Panc1 (cell line): Measurements from ENCODE around the gene ESYT2. TPM values are rescaled to one million over a fixed set of nuclear protein-coding genes. Genes with fewer than 3 reads are reported as not detected.

Source experiments
- ATAC-seq: fragments of 200-7000 bp; cut with Tn5 transposase; 2 replicates; pipeline ENCODE4 v1.9.1; 2020; ENCODE audit warnings: mild to moderate bottlenecking, moderate library complexity
- BruUV-seq: library from RNA; stranded (reverse); fragments of 400-500 nt; replicated peaks from 2 replicates; lab custom pipeline; 2021; lab: Mats Ljungman, UMichigan
- CTCF ChIA-PET: fragments of 300-600 bp; sonication (Branson Sonifier 250); formaldehyde crosslinking; loops from one replicate; lab custom pipeline; 2022; ENCODE audit warnings: antibody characterized with exemption; lab: Charles Lee
- POLR2A ChIA-PET: fragments of 300-600 bp; sonication (Branson Sonifier 250); formaldehyde crosslinking; loops from one replicate; lab custom pipeline; 2022; ENCODE audit warnings: antibody characterized with exemption; lab: Charles Lee
- DNase-seq: peaks from one replicate; pipeline ENCODE4 v3.0.0-alpha.2; 2010; ENCODE audit warnings: low read depth, low spot score
- H3K27ac ChIP-seq: 2 replicates; pipeline ENCODE4 v1.5.1; 2011; ENCODE audit warnings: mild to moderate bottlenecking, low read length, inconsistent platforms
- H3K27me3 ChIP-seq: fragments of 200-500 bp; sonication (Bioruptor generic); 2 replicates; pipeline ENCODE4 v1.6.0; 2014; ENCODE audit warnings: low read length, inconsistent platforms; ENCODE audit not compliant: control insufficient read depth, insufficient read depth
- H3K36me3 ChIP-seq: fragments of 200-500 bp; sonication (Bioruptor generic); 2 replicates; pipeline ENCODE4 v1.5.1; 2014; ENCODE audit warnings: inconsistent platforms, mild to moderate bottlenecking, low read length, moderate library complexity; ENCODE audit not compliant: control insufficient read depth, insufficient read depth
- H3K4me1 ChIP-seq: 2 replicates; pipeline ENCODE4 v1.5.1; 2011; ENCODE audit warnings: inconsistent platforms, mild to moderate bottlenecking, low read length, moderate library complexity; ENCODE audit not compliant: control insufficient read depth, insufficient read depth
- H3K4me3 ChIP-seq, 2 experiments: 2 replicates each; pipeline ENCODE4 v1.5.1; 2011 to 2012; ENCODE audit warnings: low read depth in 2 of 2, low read length in 2 of 2, mild to moderate bottlenecking in 2 of 2, inconsistent platforms in 1 of 2, moderate library complexity in 1 of 2
- H3K9me3 ChIP-seq: fragments of 200-500 bp; sonication (Bioruptor generic); 2 replicates; pipeline ENCODE4 v1.5.1; 2014; ENCODE audit warnings: low read depth, mild to moderate bottlenecking, inconsistent platforms, low read length, moderate library complexity; ENCODE audit not compliant: control insufficient read depth, insufficient read depth
- CTCF ChIP-seq: fragments of 450-650 bp; IDR thresholded peaks from 2 replicates; pipeline ENCODE4 v1.5.1; 2017; ENCODE audit warnings: mild to moderate bottlenecking
- POLR2AphosphoS5 ChIP-seq: IDR thresholded peaks from 2 replicates; pipeline ENCODE4 v1.6.1; 2012; ENCODE audit warnings: mild to moderate bottlenecking, low read depth, low read length, moderate library complexity
- REST ChIP-seq, 2 experiments: IDR thresholded peaks; 2 replicates each; pipeline ENCODE4 v1.6.1; 2011 to 2012; ENCODE audit warnings: low read depth in 2 of 2, control low read depth in 1 of 2, low read length in 1 of 2, mild to moderate bottlenecking in 1 of 2, moderate library complexity in 1 of 2; ENCODE audit not compliant: insufficient read depth in 1 of 2
- SIN3A ChIP-seq: IDR thresholded peaks from 2 replicates; pipeline ENCODE4 v1.6.1; 2012; ENCODE audit warnings: low read depth, mild to moderate bottlenecking, low read length, moderate library complexity, borderline replicate concordance; ENCODE audit not compliant: insufficient read depth
- TCF7L2 ChIP-seq: IDR thresholded peaks from 2 replicates; pipeline ENCODE4 v1.6.1; 2011; ENCODE audit warnings: mild to moderate bottlenecking, low read depth, low read length, inconsistent platforms
- in situ Hi-C: cut with HindIII; loops from 2 replicates; pipeline ENCODE4 v1.10.0; 2016; ENCODE audit warnings: low sequenced_read_pairs, low pct_unique_long_range_greater_than_20kb
- intact Hi-C: fragments of 100-400 bp; cut with micrococcal nuclease; formaldehyde crosslinking; loops from one replicate; pipeline ENCODE4 v1.10.0; 2022; ENCODE audit not compliant: unreplicated experiment
- total RNA-seq: library from RNA; stranded (reverse); gene quantifications from one replicate; pipeline ENCODE4 v1.2.1, GENCODE V29; 2021; ENCODE audit not compliant: unreplicated experiment

Gene ESYT2
- total RNA-seq, 1 experiment from 2014 or later: 92.7 TPM

- TF ChIP-seq SIN3A: no peak
- no peak for TF ChIP-seq CTCF
- no peak for TF ChIP-seq REST (IDR thresholded peaks at IDR 0.05; ENCODE audit: insufficient read depth in 1 of 2, low read depth in 2 of 2, low read length in 1 of 2)
- TF ChIP-seq POLR2AphosphoS5: no peak
- no peak for TF ChIP-seq TCF7L2
- ChIA-PET POLR2A (no interaction called here), CTCF (no interaction called here)
- no peak overlapping the region for H3K4me3 ChIP-seq
- H3K27me3 ChIP-seq: no peaks in the 10 kb centered on the region
- ATAC-seq (no peak), DNase-seq (no peak)
- no peak overlapping the region for H3K27ac ChIP-seq
- intact Hi-C loops (no loop called here), in situ Hi-C loops (no loop called here)
- no peaks in the 10 kb centered on the region for H3K9me3 ChIP-seq
- H3K36me3 ChIP-seq: peaks cover 49% of the 10 kb centered on the region
- H3K4me1 ChIP-seq: no peaks in the 10 kb centered on the region
- BruUV-seq: no TSS peak
These were observed 139.8 kb downstream of the ESYT2 start for GRCh38 chr7:158689488-158689887.

GRCh38 chr7:158687406-158687805 is 141.9 kb downstream of the ESYT2 start:
- ATAC-seq: no peak
- peaks cover 46% of the 10 kb centered on the region for H3K36me3 ChIP-seq

More at GRCh38 chr7:158687406-158687805, 141.9 kb downstream of the ESYT2 start:
- no peak for DNase-seq
- Histone ChIP-seq H3K27me3 (no peaks in the 10 kb centered on the region), H3K4me3 (no peak overlapping the region), H3K4me1 (no peaks in the 10 kb centered on the region), H3K9me3 (no peaks in the 10 kb centered on the region), H3K27ac (no peak overlapping the region)
- intact Hi-C loops: no loop called here
- POLR2A ChIA-PET: no interaction called here
- in situ Hi-C loops: no loop called here
- BruUV-seq: no TSS peak
- no peak for TF ChIP-seq POLR2AphosphoS5
- TF ChIP-seq SIN3A: no peak
- TF ChIP-seq REST (IDR thresholded peaks at IDR 0.05; ENCODE audit: insufficient read depth in 1 of 2, low read depth in 2 of 2, low read length in 1 of 2): no peak
- no peak for TF ChIP-seq TCF7L2
- TF ChIP-seq CTCF: no peak
- CTCF ChIA-PET: no interaction called here
